ENCODE data around the gene CTBP1.
"Not testable (repeated sequence)": the region's sequence is repeated elsewhere in the genome, so short reads cannot be mapped to it uniquely, and the experiment has no call there.

Gene CTBP1

DNA sequence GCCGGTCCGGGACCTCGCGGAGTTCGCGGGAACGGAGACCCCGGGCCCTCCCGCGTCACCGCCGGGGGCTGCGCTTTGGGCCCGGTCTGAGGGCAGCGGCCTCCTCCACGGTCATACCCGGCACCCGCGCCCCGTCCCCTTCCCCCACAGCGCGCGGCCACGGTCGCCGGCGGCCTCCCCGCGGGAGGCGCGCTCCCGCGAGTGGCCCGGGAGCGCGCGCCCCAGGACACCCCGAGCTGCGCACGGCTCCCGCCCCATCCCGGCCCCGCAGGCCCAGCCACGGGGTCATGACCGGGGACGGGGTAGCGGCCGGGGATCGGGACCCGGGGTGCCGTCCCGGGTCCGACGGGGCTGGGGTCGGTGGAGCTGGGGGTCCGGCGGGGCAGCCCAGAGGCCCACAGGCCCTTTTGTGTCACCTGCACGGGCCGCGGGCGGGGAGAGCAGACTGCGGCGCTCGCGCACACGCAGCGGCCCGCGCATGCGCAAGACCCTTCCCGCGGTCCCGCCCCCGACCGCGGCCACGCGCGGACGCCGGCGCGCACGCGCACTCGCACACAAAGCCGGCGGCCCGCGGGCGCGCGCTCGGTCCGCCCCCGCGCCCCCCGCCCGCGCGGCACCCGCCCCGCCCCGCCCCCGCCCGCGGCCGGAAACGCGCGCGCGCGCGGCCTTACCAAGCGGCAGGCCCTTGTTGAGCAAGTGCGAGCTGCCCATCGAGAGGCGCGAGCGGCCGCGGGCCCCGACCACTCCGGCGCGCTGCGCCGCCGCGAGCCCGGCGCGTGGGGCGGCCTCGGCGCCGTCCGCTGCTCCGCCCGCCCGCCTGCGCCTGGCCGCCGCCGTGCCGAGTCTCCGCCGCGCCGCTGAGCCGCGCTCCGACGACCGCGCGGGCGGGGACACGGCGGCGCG is at the start of gene CTBP1:
CTBP1 (minus strand) TSS at position 886 of the 903 bp plus-strand sequence. CDS start 7,799 bp downstream, outside the sequence.
- DNase-seq: peak; percentile 89

DNA sequence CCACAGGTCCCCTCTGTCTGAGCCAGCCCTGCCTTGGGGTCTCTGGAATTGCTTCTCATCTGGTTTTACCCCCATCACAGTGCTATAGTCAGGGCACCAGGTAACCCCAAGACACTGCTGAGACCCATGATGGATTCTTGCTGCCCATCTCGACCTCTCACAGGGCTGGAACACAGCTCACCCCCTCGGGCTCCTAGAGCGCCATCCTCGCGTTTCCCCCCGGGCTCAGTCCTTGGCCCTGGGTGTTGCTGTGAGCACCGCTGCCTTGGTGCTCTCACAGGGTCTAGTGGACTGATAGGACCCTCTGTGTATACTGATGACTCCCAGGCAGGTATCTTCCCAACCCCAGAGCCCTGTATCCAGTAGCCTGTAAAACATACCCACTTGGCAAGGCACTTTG is 49.5 kb upstream of the CTBP1 start:
- DNase-seq: no peak

DNA sequence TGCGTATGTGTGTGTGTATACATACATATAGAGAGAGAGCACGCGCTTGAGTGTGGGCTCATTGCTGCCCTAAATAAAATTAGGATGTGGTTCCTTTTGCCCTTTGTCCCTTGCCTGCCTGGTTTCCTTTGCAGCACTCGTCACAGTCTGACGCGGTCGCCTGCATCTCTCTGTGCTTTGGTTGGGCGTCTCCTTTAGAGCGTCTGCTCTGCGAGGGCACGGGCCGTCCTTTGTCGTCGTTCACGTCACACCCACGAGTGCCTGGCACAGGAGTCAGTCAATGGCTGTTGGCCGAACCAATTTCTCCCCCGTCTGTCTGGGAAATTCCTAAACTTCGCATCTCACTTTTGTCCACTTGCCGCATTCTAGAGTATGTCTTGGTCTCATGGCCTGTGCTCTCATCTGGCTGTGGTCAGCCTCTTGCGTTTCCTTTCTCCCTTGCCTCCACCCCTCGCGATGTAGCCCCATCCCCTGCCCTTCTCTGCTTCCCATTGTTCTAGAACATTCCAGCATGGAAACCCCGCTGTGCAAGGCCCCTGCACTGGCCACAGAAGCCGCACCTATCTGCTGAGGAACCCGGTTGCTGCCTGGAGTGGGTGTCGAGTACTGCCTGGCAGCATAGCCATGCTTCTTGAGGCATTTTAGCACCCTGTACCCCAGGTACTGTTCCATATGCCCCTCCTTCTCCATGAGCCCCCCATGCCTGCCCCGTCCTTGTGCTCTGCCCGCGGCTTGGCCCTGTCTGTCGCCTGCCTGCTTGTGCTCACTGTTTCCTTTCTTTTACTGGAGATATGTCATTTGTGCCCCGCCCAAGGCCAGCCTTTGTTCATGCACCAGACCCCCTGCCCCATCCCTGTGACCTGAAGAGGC is 48.8 kb upstream of the CTBP1 start:
- no peak for DNase-seq

DNA sequence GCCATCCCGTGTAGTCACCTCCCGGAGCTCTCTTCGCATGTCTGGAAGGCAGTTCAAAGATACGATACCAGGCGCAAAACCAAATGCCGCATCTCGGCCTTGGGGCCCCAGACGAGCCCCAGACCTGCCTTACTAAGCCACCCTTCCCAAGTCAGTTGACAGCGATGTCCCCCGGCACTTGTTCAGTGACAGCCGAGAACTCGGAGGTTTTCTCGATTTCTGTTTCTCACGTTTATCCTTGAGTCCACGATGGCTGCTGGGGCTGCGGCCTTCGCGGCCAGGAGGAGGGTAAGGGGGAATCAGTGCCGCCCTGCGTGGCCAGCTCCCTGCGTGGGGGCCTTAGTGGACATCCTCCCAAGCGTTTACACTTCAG is 48.1 kb upstream of the CTBP1 start:
- DNase-seq: no peak

DNA sequence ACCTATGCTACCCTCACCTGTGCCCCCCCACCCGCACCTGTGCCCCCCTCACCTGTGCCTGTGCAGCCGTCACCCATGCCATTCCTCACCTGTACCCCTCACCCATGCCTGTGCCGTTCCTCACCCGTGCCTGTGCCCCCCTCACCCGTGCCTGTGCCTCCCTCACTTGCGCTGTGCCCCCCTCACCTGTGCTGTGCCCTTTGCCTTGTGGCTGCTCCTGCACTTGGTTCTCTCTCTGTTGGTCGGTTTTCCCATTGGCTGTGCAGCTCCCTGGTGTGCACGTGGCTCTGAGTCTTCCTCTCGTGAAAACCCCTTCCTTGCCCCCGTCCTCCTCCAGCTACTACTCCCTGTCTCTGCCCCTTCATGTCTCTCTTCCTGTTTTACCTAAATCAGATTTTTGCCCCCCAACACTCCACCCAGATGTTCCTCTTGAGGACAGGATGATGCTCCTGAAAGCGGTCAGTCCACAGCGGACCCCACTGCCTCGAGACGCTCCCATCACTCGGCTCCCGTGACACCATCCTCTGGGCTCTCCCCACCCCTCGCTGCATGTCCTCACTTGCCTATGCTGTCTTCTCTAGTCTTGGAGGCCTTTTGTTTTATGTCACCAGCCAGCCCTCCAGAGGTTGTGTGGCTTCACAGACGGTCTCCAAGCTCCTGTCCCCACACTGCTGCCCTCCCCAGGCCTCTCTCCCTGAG is 47.5 kb upstream of the CTBP1 start:
- DNase-seq: no peak

DNA sequence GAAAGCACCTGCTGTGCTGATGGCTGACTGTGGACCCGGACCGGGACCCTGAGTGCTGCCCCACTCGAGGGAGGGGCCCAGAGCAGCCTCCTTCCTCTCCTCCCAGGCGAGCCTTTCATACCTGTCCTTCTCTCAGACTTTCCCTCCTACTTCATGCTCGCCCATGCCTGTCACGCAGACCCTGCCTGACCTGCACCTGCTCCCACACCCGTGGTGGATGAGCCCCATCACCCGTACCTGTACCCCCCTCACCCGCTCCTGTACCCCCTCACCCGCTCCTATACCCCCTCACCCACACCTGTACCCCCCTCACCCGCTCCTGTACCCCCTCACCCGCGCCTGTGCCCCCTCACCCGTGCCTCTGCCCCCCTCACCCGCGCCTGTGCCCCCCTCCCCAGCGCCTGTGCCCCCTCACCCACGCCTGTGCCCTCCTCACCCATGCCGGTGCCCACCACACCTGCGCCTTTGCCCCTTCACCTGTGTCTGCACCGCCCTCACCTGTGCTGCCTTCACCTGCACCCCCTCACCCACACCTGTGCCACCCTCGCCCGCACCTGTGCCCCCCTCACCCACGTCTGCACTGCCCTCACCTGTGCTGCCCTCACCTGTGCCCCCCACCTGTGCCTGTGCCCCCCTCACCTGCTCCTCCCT is 46.6 kb upstream of the CTBP1 start:
- DNase-seq: no peak

DNA sequence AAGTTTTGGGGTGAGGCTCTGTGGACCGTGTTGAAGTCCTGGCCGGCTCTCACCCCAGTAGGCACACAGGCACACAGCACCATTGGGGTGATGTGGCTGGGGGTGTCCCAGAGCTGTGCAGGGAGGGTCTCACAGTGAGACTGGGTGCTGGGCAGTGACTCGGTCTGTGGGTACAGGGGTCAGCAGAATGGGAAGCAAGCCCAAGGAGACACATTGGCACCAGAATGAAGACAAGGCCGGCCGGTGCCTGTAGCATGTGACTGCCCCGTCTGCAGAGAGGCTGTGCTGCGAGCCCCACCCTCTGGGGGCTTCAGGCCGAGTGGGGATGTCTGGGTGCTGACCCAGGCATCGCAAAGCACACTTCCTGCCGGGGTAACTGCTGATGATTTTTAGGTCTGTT is 46.0 kb upstream of the CTBP1 start:
- no peak for DNase-seq

DNA sequence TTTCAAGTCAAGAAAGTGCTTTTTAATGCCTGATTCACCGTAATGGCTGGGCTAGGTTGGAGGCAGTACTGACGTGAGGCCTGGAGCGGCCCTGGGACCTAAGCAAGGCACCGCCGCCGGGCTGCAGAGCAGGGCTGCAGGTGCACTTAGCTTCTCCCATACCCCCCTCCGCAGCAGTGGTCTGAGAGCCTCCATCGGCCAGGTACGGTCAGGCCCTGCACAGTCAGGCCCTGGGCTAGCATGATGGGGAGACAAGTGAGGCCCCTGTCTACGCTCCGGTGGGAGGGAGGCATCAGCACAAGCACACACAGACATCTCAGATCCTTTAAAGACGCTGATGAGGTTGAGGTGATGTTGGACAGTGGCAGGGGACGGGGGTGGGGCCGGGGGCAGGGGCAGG is 45.5 kb upstream of the CTBP1 start:
- no peak for DNase-seq

DNA sequence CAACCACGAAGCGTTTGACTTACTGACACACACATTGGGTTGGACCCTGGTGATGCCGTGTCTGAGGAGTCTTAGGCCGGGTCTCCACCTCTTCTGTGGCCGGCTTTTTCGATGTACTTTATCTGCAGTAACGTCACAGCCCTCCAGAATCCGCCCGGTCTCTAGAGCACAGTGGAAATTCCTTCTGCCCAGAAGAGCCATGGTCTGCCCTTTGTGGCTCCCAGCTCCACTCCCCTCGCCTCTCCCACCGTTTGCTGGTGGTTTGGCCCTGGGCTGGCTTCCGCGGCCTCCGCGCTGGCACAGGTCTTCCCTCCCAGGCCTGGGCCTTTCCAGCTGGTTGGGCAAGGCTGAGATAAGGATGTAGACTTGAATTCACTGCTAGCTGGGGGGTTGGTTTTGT is 45.1 kb upstream of the CTBP1 start:
- DNase-seq: no peak

DNA sequence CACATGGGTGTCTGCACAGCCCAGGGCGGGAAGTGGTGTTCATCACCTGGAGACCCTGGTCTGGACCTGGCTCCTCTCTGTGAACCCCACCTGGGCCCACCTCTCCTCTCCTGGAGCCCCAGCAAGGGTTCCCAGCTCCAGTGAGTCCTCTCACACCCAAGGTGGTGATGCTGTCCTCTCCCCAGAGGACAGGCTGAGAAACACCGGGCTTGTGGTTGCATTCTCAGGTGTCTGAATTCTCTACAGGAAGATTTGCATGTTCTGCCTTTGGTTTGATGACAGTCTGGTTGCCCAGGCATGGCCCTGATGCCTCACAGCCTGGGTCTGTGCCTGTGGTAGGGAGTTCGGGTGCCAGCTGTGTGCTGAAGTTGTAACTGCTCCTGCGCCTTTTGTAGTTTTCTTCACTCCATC is 44.6 kb upstream of the CTBP1 start:
- DNase-seq: no peak

DNA sequence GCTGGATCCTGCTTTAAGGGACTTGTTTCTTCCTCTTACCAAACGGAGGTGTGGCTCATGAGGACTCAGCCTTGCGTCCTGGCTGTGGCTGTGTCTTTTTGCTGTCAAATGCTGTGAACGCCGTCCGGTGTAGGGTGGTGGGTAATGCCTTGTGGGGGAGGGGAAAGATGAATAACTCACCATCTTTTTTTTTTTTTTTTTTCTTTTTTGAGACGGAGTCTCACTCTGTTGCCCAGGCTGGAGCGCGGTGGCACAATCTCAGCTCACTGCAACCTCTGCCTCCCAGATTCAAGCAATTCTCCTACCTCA is 43.7 kb upstream of the CTBP1 start:
- DNase-seq: not testable (repeated sequence)

DNA sequence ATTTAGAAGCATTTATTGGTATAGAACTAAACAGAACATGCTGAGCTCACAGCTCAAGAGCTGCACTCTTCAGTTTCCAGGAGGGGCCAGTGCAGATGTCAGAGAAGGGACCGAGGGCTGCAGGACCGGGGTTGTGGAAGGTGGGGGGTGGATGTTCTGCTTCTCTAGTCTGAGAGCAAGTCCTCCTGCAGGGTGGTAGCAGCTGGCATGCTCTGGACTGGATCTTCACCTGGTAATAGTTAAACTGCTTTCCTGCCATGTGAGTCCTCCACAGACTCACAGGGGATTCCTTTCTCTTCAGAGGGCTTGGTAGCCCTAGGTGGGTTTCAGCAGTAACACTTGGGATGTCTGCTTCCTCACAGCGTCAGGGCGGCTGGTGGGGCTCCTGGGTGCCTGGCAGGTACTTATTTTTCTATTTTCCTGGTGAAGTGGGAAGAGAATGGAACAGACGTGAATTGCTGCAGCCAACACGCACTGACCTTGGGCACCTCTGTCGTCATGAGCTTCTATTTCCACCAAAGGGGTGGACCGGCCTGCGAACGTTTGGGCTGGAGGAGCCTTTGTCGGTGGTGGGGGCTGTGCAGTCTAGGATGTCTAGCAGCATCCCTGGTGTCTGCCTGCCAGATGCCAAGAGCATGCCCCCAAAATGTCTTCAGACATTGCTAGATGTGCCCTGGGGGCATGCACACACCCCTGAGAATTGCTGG is 43.2 kb upstream of the CTBP1 start:
- no peak for DNase-seq

DNA sequence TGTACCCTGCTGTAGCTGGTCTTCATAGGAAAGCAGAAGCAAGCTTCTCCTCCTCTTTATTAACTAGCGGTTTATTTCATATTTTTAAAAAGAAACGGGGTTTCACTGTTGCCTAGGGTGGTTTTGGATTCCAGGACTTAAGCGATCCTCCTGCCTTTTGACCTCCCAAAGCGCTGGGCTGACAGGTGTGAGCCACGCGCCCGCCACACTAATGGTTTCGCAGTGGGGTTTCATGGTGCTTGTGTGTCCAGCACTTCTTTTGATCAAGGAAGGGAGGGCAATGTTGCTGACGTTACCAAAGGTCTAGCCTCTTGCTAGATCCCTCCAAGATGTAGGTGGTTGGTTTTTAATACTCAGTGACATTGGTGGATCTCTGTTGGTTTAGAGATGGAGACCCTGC is 42.2 kb upstream of the CTBP1 start:
- no peak for DNase-seq

DNA sequence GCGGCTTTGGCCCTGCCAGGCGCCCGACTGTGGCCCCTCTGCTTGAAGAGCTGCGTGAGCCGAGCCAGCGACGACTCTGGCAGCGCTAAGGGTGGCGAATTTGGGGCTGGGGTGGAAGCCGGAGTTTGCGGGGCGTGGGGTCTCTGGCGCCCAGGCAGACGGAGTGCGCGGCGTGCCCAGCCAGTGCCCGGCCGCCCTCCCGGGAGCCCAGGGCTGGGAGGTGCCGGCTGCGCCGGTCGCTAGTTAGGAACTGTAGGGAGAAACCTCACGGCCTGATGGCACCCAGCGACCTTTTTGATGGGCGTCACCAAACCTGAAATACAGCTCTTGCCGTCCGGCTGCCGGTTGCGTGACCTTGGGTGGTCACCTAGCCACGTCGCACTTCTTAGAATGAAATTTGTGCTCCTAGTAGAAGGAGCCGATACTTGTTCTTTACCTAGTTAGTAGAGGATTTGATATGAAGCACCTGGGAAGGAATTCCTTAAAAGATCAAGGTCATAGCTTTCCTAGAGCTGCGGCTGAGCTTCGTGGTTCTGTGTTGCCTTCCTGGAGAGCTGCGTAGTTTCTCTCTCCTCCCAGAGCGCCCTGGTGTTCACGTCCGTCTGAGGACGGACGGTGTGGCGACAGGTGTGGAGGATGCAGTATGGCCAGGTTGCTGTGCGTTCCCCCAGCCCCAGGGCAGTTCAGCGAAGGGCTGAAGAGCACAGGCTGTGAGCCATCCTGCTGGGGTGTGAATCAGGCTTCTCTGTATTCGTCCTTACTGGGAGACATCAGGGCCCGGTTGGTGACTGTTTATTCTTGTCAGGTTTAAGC is 41.4 kb upstream of the CTBP1 start:
- peak; percentile 26 for DNase-seq

DNA sequence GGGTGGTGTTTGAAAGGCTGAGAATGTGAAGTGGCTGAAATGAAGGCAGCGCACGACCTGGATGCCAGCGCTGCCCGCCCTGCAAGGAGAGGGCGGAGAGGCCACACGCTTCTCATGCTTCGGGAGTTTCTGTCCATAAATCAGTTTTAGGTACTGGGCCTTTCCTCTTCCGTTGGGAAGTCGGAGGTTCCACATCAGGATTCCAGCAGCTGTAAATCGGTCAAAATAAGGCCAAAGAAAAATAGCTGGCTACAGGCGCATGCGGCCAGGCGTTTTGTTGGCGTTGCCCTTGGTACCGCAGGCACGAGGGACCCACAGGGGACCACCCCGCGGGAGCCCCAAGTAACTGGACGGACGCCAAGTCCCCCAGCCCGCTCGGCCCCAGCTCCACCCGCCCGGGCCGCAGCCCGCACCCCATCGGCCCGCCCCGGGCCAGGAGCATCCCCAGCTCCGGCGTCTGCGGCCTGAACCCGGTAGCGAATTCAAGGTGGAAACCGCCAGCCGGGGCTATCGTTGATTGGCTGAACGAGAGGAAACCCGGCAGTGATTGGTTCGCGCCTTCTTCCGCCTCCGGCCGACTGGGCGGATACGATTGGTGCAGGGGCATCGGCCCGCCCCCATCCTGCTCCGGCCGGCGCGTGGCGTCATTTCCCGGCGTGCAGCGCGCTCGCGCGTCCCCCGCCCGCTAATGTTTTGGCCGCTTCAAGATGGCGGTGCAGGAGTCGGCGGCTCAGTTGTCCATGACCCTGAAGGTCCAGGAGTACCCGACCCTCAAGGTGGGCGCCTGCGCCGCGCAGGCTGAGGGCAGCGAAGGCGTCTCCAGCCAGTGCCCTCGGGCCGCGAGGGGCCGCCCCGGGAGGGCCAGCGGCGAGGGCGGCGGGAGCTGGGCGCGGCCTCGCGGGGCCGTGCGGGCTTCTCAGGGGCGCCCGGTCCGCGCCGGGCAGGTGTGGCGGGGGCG is 40.6 kb upstream of the CTBP1 start, which contains the start of gene MAEA:
MAEA (plus strand) TSS at position 685 of the 958 bp plus-strand sequence; CDS start at position 708, 23 bp downstream.
- DNase-seq: peak; percentile 99

DNA sequence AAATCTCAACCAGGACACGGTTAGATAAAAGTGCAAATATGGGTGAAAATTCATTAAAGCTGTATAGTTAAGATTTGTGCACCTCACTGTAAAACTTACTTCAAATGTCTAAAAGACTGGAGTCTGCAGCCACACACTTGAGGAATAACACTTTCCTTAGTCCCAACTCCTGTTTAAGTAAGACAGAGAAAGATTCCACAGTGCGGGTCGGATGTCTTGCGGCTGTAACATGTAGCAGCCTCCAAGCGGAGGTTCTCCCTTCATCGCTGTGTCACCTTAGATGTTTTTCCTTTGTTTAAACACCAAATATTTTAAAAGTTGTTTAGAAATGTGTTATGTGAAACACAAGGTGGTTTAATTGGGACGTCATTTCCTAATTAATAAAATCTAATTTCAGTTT is 39.9 kb upstream of the CTBP1 start:
- DNase-seq: no peak

DNA sequence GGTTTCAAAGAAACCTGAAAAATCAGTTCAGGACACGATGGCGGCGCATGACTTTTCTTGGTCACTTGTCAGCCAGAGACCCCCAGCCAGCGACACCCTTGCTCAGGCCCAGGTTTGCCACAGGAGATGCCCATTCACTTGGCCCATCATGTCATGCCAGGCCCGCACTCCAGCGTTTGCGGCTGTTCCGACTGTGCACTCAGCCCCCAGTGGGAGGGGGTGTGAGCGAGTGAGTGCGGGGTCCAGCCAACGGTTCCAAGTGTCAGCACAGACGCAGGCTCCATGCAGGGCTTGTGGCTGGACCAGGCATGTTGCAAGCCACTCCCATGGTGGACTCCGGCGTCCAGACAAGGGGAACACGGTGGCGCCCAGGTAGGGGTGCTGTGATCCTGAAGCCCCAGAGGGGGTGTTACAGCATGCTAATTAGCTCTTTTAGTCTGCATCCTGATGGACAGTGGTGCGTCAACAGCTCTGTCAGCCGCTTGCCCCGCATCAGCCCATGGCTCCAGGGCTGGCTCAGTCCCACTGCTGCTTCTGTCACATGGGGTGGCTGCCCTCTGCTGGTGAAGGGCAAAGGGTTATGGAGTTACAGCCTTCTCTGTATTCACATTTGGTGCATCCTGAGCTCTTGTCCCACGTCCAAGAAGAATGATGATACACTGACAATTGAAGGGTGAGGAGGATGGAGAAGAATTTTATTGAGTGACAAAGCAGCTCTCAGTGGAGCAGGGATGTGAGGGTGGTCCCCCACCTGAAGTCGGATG is 37.0 kb upstream of the CTBP1 start:
- peak; percentile 60 for DNase-seq

DNA sequence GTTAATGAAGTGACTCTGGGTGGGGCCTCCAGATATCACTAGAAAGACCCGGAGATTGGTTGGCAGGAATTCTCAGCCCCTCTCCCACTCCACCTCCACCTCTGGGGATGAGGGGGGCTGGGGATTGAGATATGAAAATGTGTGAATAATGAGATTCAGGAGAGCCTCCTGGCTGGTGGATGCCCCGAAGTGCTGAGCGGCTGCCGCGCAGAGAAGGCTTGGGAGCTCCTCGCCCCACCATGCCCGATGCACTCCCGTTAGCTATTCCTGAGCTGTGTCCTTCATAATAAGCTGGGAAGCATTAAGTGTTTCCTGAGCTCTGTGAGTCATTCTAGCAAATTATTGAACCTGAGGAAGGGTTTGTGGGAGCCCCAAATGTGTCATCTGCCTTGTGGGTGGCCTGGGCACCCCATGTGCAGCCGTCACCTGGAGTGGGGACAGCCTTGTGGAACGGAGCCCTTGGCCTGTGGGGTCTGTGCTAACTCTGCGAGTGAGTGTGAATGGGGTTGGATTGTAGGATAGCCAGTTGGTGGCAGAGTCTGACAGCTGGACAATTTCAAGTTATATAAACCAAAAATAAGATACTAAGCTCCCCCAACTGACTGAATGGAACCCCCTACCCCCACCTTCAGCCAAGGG is 36.3 kb upstream of the CTBP1 start:
- no peak for DNase-seq

DNA sequence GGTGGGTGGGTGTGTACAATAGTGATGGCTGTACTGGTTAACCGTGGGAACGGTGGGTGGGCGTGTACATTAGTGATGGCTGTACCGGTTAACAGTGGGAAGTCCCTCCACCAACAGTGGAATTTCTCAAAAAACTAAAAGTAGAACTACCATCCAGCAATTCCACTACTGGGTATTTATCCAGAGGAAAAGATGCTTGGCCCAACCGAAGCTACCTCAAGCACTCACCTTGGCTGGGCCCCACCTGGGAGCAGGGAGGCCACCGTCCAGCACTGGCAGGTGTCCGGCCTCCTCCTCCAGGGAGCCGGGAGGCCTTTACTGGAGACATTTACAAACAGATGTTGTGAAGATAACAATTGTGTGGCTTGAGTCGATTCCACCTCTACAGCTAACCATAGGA is 34.8 kb upstream of the CTBP1 start:
- DNase-seq: no peak
